AML-193 (cell line): ENCODE results near the gene PLEKHA5.
"Not testable (repeated sequence)": the region's sequence is repeated elsewhere in the genome, so short reads cannot be mapped to it uniquely, and the experiment has no call there.

Experiments used
- DNase-seq, 2 experiments: peaks; one replicate each; lab custom pipeline; 2025; lab: John Stamatoyannopoulos, UW

Gene PLEKHA5

GRCh38 chr12:19326102-19326501 is 196.6 kb downstream of the PLEKHA5 start:
- DNase-seq, result no peak

- no peak for DNase-seq
Observed at GRCh38 chr12:19332196-19332595, 202.7 kb downstream of the PLEKHA5 start.

GRCh38 chr12:19338405-19338804 is 208.9 kb downstream of the PLEKHA5 start:
- DNase-seq, result no peak

- not testable (repeated sequence) for DNase-seq
Observed at GRCh38 chr12:19350850-19351249, 221.3 kb downstream of the PLEKHA5 start.

GRCh38 chr12:19351346-19351745 is 221.8 kb downstream of the PLEKHA5 start:
- no peak for DNase-seq

GRCh38 chr12:19369691-19370148 is 240.2 kb downstream of the PLEKHA5 start:
- no peak for DNase-seq

GRCh38 chr12:19373586-19373985 is 244.1 kb downstream of the PLEKHA5 start:
- no peak for DNase-seq

- DNase-seq, result no peak
Observed at GRCh38 chr12:19375888-19376287, 246.4 kb downstream of the PLEKHA5 start.

GRCh38 chr12:19376691-19377090 is 247.2 kb downstream of the PLEKHA5 start:
- DNase-seq, result no peak

- no peak for DNase-seq
Observed at GRCh38 chr12:19382111-19382526, 252.6 kb downstream of the PLEKHA5 start.

- DNase-seq, result no peak
Observed at GRCh38 chr12:19382563-19382962, 253.0 kb downstream of the PLEKHA5 start.

- no peak for DNase-seq
Observed at GRCh38 chr12:19387161-19387560, 257.6 kb downstream of the PLEKHA5 start.

GRCh38 chr12:19388131-19388549 is 258.6 kb downstream of the PLEKHA5 start:
- DNase-seq, result no peak

GRCh38 chr12:19390051-19390598 is 260.6 kb downstream of the PLEKHA5 start:
- DNase-seq, result no peak

GRCh38 chr12:19392644-19393043 is 263.1 kb downstream of the PLEKHA5 start:
- not testable (repeated sequence) for DNase-seq

- DNase-seq, result no peak
Observed at GRCh38 chr12:19394385-19394784, 264.9 kb downstream of the PLEKHA5 start.

- no peak for DNase-seq
Observed at GRCh38 chr12:19397534-19397933, 268.0 kb downstream of the PLEKHA5 start.

- DNase-seq, result no peak
Observed at GRCh38 chr12:19398376-19399363, 269.1 kb downstream of the PLEKHA5 start.

- DNase-seq, result not testable (repeated sequence)
Observed at GRCh38 chr12:19400649-19401285, 271.2 kb downstream of the PLEKHA5 start.

- DNase-seq, result no peak
Observed at GRCh38 chr12:19402211-19402610, 272.7 kb downstream of the PLEKHA5 start.

- no peak for DNase-seq
Observed at GRCh38 chr12:19402743-19403431, 273.4 kb downstream of the PLEKHA5 start.
